NCI-H226 (cell line): ENCODE measurements around the gene PPP2R2D.

Source experiments
- DNase-seq: peaks from one replicate; pipeline ENCODE4 v3.0.0-alpha.2; 2015

Gene PPP2R2D

DNA sequence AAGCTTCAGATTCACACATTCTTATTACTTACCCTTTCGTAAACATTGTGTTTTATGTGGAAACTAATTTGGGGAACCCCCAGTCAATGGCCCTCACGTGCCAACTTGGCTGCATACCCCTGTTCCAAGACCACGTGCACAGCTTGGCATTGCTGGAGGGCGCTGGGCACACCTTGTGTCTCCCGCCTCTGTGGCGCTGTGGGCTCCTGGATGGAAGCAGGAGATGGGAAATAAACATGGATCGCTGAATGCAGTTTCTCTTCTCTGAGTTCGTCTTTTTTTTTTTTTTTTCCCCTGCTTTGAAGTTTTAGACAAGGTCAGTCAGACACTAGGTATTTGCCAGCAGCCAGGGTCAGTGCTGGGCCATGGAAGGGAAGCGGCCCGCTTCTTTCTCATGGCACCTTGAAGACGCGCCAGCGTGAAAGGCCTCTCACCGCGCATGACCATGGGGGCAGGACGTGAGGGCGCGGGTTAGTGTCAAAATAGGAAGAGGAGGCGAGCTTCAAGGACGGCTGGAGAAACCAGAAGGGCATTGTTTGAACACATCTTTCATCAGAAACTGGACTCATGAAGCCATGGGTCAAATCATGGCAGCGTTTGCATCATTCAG lies 53.7 kb downstream of the PPP2R2D start:
- no peak for DNase-seq

GRCh38 chr10:131955591-131956340 lies 55.0 kb downstream of the PPP2R2D start:
- DNase-seq = no peak

DNA sequence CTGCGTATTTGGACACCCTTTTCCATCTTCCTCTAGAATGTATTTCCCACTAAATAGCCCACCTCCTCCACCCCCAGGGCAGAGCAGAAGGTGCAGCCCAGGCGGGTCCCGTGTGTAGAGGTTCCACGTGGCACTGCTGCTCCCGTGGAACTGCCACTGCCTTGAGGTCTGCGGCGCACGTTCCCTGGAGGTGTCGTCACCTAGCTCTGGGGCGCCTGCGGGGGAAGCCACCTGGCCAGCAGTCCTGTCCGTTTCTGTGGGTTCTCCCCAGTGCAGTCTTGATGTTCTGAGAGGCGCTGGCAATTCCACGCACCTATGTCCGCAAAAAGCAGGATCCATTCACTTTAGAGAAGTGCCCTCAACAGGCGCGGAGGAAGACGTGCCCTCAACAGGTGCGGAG lies 59.0 kb downstream of the PPP2R2D start:
- no peak for DNase-seq

DNA sequence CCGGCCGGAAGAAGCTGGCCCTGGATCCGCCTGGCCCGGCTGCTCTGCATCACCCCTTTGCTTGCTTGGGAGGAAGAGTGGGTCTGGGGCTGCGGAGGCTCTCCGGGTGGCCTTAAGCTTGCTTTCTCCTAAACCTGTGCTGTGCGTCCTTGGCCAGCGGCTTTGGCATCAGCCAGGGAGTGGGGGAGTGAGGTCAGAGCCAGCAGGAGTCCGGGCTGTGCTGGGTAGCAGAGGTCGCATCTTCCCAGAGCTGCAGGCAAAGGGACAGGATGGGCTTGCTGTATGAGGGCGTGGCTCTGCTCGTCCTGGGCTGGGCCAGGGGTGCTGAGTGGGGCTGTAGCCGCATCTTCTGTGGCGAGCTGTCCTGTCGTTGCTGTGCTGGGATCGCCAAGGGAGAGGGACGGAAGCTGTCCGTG lies 59.8 kb downstream of the PPP2R2D start:
- no peak for DNase-seq

DNA sequence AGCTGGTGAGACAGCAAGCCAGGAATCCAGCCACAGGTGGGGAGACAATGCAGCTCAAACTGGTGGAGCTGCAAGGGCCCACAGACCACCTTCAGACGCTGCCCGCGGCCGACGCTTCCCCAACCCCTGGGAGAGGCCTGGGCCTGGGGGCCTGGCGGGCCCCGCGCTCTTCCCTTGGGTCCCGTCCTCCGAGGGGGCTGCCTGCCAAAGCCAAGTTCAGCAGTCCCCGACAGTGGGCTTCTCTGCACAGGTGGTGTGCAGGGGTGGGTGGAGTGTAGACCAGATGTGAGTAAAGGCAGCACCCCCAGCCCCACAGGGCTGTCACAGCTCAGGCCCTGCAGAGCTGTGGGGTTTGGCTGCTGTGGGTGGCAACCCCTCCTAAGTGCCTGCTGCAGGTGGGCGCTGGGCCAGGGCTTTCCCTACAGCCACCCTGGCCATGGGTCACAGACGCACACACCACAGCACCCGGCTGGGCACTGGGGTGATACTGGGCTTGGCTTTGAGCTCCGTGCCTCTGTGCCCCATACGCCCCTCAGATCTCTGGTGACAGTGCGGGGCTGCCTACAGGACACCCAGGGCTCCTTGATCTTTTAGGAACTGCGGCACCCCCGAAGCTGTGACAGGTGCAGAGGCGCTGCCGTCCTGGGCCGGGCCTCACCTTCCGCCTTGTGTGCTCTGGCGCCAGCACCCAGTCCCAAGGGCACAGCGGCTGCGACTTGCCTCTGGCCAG lies 60.4 kb downstream of the PPP2R2D start:
- no peak for DNase-seq

GRCh38 chr10:131961777-131962662 lies 61.2 kb downstream of the PPP2R2D start:
- no peak for DNase-seq

GRCh38 chr10:131963350-131963749 lies 62.5 kb downstream of the PPP2R2D start:
- no peak for DNase-seq

GRCh38 chr10:131963811-131964210 lies 63.0 kb downstream of the PPP2R2D start:
- no peak for DNase-seq

DNA sequence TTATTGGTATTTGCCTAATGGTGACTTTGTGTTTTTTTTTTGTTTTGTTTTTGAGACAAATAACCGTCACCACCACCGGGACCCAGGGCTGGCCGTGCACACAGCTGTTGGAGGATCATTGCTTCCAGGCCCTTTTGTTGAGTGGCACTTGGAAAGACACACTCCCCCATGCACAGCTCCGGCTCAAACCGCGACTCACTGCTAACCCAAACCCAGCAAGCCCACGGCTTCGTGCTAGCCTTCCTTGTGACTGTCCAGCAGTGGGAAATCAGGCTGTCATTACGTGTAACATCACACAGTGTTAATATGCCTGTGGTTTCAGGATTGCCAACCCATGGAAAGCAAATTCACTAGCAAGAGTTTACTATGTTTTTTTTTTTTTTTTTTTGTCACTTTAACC lies 63.5 kb downstream of the PPP2R2D start:
- DNase-seq = no peak

DNA sequence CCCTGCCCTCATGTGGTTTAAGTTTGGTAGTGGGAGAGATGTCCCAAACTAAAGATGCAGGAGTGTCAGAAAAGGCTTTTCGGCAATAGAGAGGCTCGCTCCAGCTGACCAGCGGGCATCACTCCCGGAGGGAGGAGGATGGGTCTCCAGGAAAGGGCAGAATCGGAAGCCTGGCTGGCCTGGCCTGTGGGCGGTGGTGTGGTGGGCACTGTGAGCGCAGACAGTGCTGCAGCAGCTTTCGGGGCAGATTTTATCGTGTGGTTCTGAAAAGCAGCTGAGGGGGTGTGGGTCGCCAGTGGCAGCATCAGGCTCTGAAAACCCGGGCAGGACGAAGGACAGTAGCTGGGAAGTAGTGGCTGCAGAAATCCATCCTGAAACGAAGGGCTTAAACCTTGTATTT lies 68.1 kb downstream of the PPP2R2D start:
- no peak for DNase-seq

DNA sequence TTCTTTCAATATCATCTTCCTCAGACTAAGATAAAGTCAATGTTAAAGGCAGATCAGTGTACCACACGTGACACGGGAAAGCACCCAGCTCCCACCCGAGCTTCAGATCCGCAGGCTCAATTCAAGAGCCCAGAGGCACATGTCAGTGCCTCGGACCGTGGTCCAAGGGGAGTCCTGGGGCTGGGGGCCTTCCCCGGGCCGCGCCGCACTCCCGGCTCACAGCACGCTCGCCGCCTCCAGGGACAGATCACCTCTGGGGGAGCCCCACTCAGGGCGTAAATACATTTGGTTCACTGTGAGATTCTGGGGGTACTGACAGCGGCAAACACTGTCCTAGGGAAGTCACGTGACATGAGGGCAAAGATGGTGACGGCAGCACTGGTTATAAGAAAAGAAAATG lies 70.1 kb downstream of the PPP2R2D start:
- DNase-seq = no peak

DNA sequence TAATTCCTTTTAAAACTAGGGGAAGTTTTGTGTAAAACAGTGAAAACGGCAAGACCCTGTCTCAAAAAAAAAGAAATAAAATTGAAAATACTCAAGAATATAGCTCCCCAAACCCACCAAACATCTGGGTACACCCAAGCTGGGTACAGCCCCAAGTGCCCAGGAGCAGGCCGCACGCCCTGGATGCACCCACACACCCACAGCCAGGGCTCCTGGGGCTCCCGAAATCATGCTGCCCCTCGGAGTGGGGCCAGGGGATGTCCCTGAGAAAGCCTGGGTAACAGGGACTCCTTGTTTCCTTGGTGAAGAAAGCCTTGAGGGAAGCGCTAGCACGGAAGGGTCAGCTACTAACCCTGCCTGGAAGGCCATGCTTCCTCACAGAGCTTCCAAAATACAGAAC lies 70.8 kb downstream of the PPP2R2D start:
- no peak for DNase-seq

- no peak for DNase-seq
Measured at GRCh38 chr10:131972474-131973071, 71.8 kb downstream of the PPP2R2D start.

- no peak for DNase-seq
Measured at GRCh38 chr10:131973160-131973951, 72.5 kb downstream of the PPP2R2D start.

DNA sequence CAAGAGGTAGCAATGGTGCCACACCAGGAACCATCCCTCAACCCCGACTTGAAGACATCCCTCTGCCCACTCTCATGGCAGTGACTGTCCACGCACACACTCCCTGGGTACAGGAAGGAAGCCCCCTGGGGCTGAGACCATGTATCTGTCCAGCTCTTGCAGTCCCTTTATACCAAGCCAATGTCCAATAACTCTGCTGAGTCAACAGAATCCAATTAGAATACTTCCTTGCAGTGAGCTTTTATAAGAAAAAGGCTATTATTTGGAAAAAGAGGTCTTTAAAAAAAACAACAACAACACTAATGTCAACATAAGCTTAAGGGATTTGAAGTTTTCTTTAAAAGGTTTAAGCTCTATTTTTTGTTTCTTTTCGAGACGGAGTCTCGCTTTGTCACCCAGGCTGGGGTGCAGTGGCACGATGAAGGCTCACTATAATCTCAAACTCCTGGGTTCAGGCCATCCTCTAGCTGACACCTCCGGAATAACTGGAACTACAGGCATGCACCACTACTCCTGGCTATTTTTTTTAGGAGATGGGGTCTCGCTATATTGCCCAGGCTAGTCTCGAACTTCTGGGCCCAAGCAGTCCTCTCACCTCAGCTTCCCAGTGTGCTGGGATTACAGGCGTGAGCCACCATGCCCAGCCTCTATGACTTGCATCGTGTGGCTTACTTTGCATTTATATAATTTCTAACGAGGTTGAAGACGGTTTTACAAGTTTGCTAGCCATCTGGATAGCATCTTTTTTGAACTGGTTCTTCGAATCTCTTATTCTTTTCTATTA lies 73.4 kb downstream of the PPP2R2D start:
- DNase-seq = no peak

GRCh38 chr10:131975003-131975402 lies 74.2 kb downstream of the PPP2R2D start:
- no peak for DNase-seq

DNA sequence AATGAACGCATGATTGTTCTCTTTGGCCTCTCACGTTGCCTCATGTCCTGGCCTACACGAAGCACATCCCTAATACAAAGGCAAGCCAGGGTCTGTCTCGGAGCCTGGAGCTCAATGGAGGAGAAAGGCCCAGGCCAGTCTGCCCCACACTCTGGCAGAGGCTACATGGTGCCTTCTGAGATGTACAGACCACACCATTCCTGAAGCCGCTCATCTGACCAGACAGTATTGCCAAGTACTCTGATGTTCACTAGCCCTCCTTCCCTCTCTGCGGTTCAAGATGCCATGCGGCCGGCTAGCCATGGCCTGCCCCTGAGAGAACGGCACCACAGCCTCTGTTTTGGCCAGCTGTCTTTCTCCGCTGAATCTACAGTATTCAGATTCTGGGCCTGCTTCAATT lies 75.0 kb downstream of the PPP2R2D start:
- no peak for DNase-seq

DNA sequence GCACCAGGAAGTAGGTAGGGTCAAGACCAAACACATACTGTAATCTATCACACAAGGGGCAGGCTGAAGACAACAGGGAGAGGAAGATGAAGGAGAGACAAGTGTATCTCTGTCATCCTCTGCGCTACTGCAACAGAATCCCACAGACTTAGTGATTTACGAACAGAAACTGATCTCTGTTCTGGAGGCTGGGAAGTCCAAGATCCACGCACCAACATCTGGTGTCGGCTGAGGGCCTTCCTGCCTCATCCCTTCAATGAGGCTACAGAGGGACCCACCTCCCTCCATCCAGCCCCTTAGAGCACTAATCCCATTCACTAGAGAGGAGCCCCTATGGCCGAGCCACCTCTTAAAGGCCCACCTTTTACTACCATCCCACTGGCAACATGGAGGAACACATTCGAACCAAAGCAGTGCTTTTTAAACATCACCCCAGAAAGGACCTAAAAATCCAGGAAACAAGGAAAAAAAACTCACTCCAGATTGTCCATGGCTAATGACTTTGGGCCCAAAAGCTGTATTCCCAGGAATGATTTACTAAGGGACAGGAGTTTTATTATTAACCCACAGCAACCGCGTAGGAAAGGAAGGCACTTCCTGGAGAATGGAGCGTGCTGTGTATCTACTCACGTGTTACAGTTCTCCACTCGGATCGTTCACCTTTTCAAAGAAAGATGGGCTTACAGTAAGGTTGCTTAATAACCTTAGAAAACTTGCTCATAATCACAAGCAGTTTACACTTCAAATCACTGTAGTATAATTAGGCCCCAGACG lies 76.7 kb downstream of the PPP2R2D start:
- no peak for DNase-seq

GRCh38 chr10:131978366-131978765 lies 77.6 kb downstream of the PPP2R2D start:
- no peak for DNase-seq

DNA sequence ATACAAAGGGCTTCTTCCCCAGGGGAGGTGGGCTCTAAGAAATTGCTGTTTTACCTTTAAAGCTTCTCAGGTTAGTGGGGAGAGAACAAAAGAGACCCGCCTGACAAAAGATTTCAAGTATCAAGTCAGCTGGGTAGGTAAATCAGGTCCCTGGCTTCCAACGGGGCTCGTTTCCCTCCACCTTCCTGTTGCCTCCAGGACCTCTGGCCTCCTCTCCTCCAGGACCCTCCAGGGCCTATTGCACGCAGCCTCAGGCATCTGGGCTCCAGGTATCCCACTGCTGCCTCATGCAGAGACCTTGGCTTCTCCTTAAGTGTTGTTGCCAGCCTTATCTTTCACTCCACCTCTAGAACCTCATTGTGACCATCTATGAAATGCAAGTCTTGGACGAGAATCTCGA lies 78.0 kb downstream of the PPP2R2D start:
- no peak for DNase-seq
